ENCODE data around the gene NDUFV2.
"Not testable (repeated sequence)": the region's sequence is repeated elsewhere in the genome, so short reads cannot be mapped to it uniquely, and the experiment has no call there.

Gene NDUFV2

GRCh38 chr18:9102508-9103375, at the start of gene NDUFV2:
NDUFV2 (plus strand) TSS chr18:9102699; CDS start chr18:9102744, 45 bp downstream.
- DNase-seq, result peak; percentile 99

- no peak for DNase-seq
Observed at GRCh38 chr18:9053814-9054213, 48.7 kb upstream of the NDUFV2 start.

- DNase-seq, result no peak
Observed at GRCh38 chr18:9055185-9055584, 47.3 kb upstream of the NDUFV2 start.

GRCh38 chr18:9055626-9056025, 46.9 kb upstream of the NDUFV2 start:
- no peak for DNase-seq

GRCh38 chr18:9057646-9058045, 44.9 kb upstream of the NDUFV2 start:
- no peak for DNase-seq

- no peak for DNase-seq
Observed at GRCh38 chr18:9058406-9058805, 44.1 kb upstream of the NDUFV2 start.

GRCh38 chr18:9062418-9062751, 40.1 kb upstream of the NDUFV2 start:
- DNase-seq, result no peak

- DNase-seq, result no peak
Observed at GRCh38 chr18:9065864-9066263, 36.6 kb upstream of the NDUFV2 start.

- DNase-seq, result no peak
Observed at GRCh38 chr18:9066358-9066757, 36.1 kb upstream of the NDUFV2 start.

- DNase-seq, result no peak
Observed at GRCh38 chr18:9066817-9067306, 35.6 kb upstream of the NDUFV2 start.

GRCh38 chr18:9067823-9068222, 34.7 kb upstream of the NDUFV2 start:
- DNase-seq, result no peak

- no peak for DNase-seq
Observed at GRCh38 chr18:9068346-9068745, 34.2 kb upstream of the NDUFV2 start.

- DNase-seq, result no peak
Observed at GRCh38 chr18:9069601-9070000, 32.9 kb upstream of the NDUFV2 start.

- no peak for DNase-seq
Observed at GRCh38 chr18:9070212-9070611, 32.3 kb upstream of the NDUFV2 start.

- no peak for DNase-seq
Observed at GRCh38 chr18:9079818-9080528, 22.5 kb upstream of the NDUFV2 start.

- DNase-seq, result no peak
Observed at GRCh38 chr18:9081940-9082339, 20.6 kb upstream of the NDUFV2 start.

- DNase-seq, result no peak
Observed at GRCh38 chr18:9082711-9083510, 19.6 kb upstream of the NDUFV2 start.

GRCh38 chr18:9086015-9086414, 16.5 kb upstream of the NDUFV2 start:
- DNase-seq, result no peak

GRCh38 chr18:9086624-9087023, 15.9 kb upstream of the NDUFV2 start:
- DNase-seq, result no peak

GRCh38 chr18:9087144-9087543, 15.4 kb upstream of the NDUFV2 start:
- no peak for DNase-seq

GRCh38 chr18:9088252-9088651, 14.2 kb upstream of the NDUFV2 start:
- DNase-seq, result no peak

- not testable (repeated sequence) for DNase-seq
Observed at GRCh38 chr18:9088727-9089126, 13.8 kb upstream of the NDUFV2 start.

- DNase-seq, result no peak
Observed at GRCh38 chr18:9090578-9090977, 11.9 kb upstream of the NDUFV2 start.
